ENCODE results near the gene TBC1D3B.

DNA sequence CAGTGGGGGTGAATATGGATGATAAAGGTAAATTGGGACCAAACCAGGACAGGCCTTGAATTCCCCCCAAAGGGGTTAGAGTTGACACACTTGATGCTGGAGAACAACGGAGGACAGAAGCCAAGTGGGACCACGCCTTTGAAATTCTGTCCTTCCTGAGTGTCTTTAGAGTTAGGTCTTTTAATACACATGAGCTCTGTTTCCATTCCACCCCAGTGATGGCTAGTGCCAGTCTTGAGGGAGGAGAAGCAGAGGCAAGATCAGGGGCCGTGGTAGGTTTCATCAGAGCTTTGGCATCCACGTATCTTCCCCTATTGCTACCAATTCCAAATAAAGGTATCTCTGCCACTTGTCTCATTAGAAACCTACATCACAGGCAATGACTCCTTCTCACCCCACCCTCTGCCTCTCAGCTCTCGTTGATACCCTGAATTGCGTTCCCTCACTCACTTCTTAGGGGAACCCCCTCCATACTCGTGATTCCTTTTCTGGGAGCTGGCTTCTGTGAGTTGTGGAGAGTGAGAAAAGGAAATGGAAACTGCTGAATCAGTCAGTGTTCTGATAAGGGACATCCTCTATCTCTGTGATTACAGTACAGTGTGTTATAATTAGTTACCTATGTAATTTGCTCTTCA lies 22.5 kb upstream of the TBC1D3B start:
- TF ChIP-seq ZNF792 (CRISPR knock-in tag; IDR thresholded peaks at IDR 0.05) (no peak), SMC3 (IDR thresholded peaks at IDR 0.05; ENCODE audit: low read length) (no peak), SMYD3 (CRISPR knock-in tag; IDR thresholded peaks at IDR 0.05) (no peak), MYC (CRISPR knock-in tag; IDR thresholded peaks at IDR 0.05; ENCODE audit: borderline replicate concordance) (no peak), EZH2 (conservative IDR thresholded peaks at IDR 0.05; ENCODE audit: low read depth, low read length) (no peak), ZNF747 (CRISPR knock-in tag; IDR thresholded peaks at IDR 0.05; ENCODE audit: borderline replicate concordance) (no peak), NFATC3 (CRISPR knock-in tag; IDR thresholded peaks at IDR 0.05) (no peak), ZNF558 (CRISPR knock-in tag; IDR thresholded peaks at IDR 0.05; ENCODE audit: borderline replicate concordance) (no peak), ZNF335 (CRISPR knock-in tag; IDR thresholded peaks at IDR 0.05) (no peak), ZMYM3 (CRISPR knock-in tag; IDR thresholded peaks at IDR 0.05) (no peak)
- TF ChIP-seq, protein P1, sequence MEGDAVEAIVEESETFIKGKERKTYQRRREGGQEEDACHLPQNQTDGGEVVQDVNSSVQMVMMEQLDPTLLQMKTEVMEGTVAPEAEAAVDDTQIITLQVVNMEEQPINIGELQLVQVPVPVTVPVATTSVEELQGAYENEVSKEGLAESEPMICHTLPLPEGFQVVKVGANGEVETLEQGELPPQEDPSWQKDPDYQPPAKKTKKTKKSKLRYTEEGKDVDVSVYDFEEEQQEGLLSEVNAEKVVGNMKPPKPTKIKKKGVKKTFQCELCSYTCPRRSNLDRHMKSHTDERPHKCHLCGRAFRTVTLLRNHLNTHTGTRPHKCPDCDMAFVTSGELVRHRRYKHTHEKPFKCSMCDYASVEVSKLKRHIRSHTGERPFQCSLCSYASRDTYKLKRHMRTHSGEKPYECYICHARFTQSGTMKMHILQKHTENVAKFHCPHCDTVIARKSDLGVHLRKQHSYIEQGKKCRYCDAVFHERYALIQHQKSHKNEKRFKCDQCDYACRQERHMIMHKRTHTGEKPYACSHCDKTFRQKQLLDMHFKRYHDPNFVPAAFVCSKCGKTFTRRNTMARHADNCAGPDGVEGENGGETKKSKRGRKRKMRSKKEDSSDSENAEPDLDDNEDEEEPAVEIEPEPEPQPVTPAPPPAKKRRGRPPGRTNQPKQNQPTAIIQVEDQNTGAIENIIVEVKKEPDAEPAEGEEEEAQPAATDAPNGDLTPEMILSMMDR (CRISPR knock-in tag; IDR thresholded peaks at IDR 0.05): no peak
- TF ChIP-seq, protein P2, sequence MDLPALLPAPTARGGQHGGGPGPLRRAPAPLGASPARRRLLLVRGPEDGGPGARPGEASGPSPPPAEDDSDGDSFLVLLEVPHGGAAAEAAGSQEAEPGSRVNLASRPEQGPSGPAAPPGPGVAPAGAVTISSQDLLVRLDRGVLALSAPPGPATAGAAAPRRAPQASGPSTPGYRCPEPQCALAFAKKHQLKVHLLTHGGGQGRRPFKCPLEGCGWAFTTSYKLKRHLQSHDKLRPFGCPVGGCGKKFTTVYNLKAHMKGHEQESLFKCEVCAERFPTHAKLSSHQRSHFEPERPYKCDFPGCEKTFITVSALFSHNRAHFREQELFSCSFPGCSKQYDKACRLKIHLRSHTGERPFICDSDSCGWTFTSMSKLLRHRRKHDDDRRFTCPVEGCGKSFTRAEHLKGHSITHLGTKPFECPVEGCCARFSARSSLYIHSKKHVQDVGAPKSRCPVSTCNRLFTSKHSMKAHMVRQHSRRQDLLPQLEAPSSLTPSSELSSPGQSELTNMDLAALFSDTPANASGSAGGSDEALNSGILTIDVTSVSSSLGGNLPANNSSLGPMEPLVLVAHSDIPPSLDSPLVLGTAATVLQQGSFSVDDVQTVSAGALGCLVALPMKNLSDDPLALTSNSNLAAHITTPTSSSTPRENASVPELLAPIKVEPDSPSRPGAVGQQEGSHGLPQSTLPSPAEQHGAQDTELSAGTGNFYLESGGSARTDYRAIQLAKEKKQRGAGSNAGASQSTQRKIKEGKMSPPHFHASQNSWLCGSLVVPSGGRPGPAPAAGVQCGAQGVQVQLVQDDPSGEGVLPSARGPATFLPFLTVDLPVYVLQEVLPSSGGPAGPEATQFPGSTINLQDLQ (CRISPR knock-in tag; IDR thresholded peaks at IDR 0.05): no peak
